GM19043 (cell line): ENCODE measurements around the gene C19orf44.
A peak's percentile ranks its signal among the peaks of the same experiment; 100 is the strongest.
"Not testable (repeated sequence)": the region's sequence is repeated elsewhere in the genome, so short reads cannot be mapped to it uniquely, and the experiment has no call there.

Experiments used
- ATAC-seq: cut with Tn5 transposase; IDR thresholded peaks from one replicate; pipeline ENCODE4 v1.9.1; 2021; ENCODE audit warnings: low read depth; ENCODE audit not compliant: unreplicated experiment

Gene C19orf44

DNA sequence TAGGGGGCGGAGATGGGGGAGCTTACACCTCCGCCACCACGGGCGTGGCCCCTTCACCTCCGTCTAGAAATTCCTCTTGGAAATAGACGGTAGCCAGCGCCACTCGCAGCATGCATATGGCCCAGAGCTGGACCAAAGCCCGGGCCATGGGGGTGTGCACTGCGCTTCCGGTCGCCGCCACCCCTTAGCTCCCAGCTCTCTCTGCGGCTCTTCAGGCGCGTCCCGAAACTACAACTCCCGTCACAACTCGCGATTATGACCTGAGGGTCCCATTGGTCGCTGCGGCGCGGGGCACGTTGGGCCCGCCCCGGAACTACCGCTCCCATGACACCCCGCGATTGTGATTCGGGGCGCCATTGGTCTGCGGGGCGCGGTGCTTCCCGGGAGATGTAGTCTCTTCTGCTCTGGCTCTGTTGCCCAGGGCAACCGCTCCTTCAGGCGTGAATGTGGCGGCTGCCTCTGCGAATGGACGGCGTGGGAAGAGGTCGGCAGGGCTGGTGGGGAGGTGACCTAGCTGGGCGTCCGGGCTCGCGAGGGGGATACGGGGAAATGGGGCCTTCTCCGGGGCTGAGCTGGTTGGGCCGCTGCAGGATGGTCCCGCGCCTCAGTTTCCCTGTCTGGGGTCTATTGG, at the start of gene C19orf44, which contains the start of gene CALR3:
TSS of gene C19orf44 (plus strand) at position 413 of the 631 bp plus-strand sequence. CDS start 4,399 bp downstream, outside the sequence.
TSS of gene CALR3 (minus strand) at position 186 of the 631 bp plus-strand sequence. CDS start at position 148, 38 bp downstream.
- ATAC-seq = peak; percentile 93

- peak; percentile 40 for ATAC-seq
Observed at GRCh38 chr19:16446724-16447368, 49.3 kb upstream of the C19orf44 start.

- ATAC-seq = not testable (repeated sequence)
Observed at GRCh38 chr19:16448872-16449271, 47.3 kb upstream of the C19orf44 start.

- ATAC-seq = no peak
Observed at GRCh38 chr19:16449330-16449961, 46.7 kb upstream of the C19orf44 start.

DNA sequence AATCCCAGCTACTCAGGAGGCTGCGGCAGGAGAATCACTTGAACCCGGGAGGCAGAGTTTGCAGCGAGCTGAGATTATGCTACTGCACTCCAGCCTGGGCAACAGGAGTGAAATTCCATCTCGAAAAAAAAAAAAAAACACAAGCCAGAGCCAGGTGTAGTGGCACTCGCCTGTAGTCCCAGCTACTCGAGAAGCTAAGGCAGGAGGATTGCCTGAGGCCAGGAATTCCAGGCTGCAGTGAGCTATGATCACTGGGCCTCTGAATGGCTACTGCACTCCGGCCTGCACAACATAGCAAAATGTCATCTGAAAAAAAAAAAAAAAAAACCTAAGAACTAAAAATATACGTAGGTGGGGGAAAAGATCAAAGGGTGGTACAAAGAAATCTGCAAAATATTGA, 43.9 kb upstream of the C19orf44 start:
- no peak for ATAC-seq

GRCh38 chr19:16454351-16454918, 41.8 kb upstream of the C19orf44 start:
- no peak for ATAC-seq

GRCh38 chr19:16455489-16455888, 40.7 kb upstream of the C19orf44 start:
- ATAC-seq = no peak

DNA sequence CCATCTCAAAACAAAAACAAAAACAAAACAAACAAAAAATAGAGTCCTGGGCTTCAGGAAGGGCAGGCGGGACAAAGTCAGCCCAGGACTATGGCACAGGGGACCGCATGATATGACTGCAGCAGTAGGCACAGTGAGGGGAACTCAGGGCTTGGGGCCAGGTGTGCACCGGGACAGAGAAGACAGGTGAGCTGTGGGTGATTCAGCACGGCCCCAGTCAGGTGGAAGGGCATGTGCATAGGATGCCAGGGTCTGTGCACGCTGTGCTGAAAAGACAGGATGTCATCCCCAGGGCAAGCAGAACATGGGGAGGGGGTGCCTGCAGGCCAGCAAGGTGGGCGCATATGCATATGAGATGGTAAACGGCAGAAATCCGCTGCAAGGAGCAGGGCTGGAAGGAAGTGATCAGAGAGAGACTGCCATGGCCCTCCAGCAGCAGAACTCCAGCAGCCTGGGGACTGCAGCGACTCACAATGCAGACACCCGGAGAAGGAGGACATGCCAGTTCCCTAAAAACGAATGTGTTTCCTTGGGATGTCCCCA, 39.5 kb upstream of the C19orf44 start:
- ATAC-seq = no peak

- ATAC-seq = no peak
Observed at GRCh38 chr19:16457195-16457953, 38.8 kb upstream of the C19orf44 start.

DNA sequence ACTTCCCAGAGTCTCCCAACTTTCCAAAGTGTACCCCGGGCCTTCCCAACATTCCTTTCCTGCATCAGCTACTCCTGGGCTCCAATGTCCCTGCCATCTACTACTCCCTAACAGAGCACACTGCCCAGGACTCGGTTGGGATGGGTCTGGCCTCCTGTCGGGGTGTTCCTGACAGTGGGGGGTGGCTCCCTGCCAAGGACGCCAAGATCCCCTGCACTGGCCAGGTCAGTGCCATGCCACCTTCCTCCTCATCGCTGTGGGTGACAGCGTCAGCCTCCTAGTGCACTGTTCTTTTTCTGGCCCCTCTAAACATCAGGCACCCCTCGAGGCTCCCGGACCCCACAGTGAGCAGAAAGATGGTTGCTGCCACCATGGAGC, 38.3 kb upstream of the C19orf44 start:
- ATAC-seq = no peak

DNA sequence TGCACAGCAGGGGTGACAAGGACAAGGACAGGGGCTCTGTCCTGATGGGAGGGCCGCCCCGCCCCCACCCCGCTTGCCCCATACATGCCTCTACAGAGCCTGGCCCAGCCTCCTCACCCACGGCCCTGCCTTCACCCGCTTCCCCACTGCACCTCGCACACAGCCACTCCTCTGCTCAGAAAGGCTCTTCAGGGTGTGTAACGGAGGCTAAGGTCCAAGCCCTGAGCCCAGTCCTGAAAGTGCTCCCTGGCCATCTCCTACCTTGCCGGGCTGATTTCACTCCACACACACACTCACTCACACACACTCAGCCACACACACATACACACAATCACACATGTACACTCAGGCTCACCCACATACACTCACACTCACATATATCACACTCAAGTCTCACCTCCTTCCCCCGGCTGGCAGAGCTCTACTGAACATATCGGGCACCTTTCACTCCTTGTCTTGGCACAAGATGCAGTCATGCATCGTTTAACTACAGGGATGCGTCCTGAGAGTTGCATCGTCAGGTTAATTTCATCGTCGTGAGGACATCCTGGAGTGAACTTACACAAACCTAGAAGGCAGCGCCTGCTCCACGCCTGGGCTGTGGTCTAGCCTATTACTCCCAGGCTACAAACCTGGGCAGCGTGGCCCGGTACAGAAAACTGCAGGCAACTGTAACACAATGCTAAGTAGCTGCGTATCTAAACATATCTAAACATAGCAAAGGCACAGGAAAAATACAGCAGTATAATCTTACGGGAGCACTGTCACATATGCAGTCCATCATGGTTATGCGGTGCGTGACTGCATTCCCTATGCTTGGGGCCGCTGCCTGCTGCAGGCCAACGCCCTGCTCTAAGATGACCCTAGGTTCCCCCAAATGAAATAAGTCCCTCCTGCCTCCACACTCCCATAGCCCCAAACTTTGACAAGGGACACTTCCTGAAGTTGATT, 37.5 kb upstream of the C19orf44 start:
- ATAC-seq = no peak

DNA sequence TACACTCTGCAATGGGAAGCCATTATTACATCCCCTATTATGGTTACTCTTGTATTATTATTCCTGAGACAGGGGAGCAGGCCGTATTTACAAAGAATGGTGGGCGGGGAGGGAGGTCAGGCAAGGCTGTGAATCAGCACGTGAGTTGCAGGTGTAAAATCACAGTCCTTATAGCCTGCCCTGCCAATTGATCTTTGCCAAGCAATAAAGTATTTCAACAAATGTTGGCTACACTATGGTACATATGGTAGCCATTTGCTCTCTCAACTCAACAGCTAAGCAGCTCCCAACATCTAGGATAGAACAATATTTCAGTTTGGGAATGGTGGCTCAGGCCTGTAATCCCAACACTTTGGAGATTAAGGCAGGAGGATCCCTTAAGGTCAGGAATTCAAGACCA, 36.5 kb upstream of the C19orf44 start:
- no peak for ATAC-seq

DNA sequence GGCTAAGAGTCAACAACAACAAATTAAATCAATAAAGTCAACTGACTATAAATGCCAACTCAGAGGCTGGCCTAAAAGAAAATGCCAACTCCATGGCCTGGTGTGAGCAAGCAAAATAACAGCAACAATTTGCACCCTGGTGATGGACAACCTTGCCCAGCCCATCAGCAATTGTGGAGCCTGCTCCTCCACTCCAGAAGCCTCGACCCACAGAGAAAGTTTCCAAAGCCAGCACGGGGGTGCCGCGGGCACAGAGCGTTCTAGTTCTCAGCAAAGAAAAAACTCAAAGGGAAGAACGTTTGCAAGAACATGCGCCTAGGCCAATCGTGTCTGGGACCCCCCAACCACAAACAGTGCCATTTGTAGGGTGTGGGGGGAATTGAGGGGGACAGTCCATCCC, 35.7 kb upstream of the C19orf44 start:
- ATAC-seq = no peak

GRCh38 chr19:16461630-16462051, 34.6 kb upstream of the C19orf44 start:
- ATAC-seq = no peak

DNA sequence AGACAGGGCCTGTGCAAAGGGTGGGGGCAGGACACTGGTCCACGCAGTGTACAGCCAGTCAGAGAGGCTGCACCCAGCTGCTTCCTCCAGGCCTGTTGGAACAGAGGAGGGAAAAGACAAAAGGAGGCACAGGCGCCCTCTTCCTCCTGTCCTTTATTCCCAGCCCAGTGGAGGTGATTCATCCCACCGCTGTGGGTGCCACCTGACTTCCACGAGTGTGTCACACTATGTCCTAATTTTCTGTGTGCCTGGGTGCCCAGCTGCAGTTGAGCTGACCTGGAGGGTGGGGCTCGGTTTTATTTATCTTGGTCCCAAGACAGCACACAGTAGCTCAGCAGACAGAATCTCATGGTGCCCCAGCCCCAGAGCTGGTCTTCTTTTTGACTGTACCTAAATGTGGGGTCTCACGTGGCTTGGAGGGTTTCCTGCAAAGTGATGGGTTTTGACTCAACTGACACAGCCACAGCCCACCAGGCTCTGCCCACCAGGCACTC, 33.4 kb upstream of the C19orf44 start:
- ATAC-seq = no peak

DNA sequence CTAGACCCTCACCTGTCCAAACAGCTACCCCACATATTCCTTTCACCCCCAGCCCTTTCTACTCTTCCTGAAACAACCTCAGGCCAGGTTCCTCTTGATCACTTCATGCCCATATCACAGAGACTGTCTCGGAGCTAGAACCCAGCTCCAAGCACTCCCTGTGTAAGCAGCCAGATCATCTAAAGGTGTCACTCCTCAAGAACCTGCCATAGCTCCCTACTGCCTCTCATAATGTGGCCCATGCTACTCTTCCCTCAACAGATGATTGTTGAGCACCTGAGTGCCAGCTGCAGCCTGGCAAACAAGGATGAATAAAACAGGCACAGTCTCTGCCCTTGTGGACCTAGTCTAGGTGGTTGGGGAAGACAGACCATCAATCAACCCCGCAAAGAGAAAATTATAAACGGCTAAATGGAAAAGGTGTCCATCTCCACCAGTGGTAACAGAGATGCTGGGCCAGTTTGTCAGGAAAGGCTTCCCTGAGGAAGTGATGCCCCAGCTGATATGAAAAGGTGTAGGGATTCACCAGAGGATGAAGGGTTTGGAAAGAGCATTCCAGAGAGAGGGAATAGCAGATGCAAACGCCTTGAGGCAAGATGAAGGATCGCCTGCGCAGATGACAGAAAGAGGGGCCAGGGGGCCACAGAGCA, 32.7 kb upstream of the C19orf44 start:
- no peak for ATAC-seq

- no peak for ATAC-seq
Observed at GRCh38 chr19:16463991-16464575, 32.1 kb upstream of the C19orf44 start.

GRCh38 chr19:16465239-16465638, 31.0 kb upstream of the C19orf44 start:
- no peak for ATAC-seq
